Keratinocyte (primary cell): ENCODE data around the gene TOMM40.

Source experiments
- EZH2 ChIP-seq: IDR thresholded peaks from one replicate; pipeline ENCODE4 v1.6.1; 2012; ENCODE audit warnings: inconsistent platforms, mild to moderate bottlenecking, low read length, moderate library complexity
- TF ChIP-seq, protein P1 (sequence below), 3 experiments: IDR thresholded peaks in 1 of 3; conservative IDR thresholded peaks in 1 of 3; optimal IDR thresholded peaks in 1 of 3; 2 replicates in 2 of 3; 3 replicates in 1 of 3; pipeline versions ENCODE3 to v1.5.1; 2011; ENCODE audit warnings: low read length in 3 of 3, mild to moderate bottlenecking in 3 of 3, moderate library complexity in 2 of 3, control low read depth in 1 of 3, inconsistent platforms in 1 of 3; ENCODE audit not compliant: insufficient read depth in 2 of 3; ENCODE audit errors: extremely low read depth in 1 of 3

DNA sequence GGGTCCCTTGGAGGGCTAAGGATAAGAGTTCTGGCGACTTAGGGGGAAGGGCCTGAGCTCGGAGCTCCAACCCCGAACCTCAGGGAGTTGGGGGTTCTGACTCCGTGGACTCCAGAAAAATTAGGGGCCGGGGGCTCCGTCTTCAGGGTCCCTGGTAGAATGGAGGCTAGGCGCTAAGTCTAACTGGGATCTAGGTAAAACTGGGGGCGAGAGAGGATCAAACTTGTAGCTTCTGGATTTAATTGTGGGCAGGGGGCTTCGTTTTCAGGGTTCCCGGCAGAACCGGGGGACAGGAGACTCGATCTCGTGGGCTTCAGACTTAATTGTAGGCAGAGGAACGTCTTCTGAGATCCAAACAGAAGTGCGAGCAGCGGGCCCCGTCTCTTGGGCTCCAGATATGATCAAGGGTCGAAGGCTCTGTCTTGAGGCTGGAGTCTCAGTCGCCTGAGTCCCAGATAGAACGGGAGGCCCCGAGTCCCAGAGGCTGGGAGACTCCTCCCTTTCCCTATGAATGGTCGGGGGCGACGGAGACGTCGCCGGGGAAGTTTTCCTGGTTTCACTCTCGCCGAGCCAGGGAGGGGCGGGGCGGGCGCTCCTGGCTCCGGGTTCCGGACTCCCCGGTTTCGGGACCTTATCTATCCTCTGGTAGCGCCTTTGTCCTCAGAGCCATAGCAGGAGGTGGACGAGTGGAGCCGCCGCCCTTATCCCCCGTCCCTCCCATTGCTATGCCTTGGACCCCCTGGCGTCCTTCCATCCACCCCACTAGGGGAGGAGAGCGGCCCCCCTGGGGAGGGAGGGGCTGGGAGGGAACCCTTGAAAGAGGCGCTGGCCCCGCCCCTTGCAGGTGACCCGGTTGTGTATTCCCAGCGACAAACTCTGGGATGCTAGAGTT is 43.7 kb upstream of the TOMM40 start:
- TF ChIP-seq, protein P1, sequence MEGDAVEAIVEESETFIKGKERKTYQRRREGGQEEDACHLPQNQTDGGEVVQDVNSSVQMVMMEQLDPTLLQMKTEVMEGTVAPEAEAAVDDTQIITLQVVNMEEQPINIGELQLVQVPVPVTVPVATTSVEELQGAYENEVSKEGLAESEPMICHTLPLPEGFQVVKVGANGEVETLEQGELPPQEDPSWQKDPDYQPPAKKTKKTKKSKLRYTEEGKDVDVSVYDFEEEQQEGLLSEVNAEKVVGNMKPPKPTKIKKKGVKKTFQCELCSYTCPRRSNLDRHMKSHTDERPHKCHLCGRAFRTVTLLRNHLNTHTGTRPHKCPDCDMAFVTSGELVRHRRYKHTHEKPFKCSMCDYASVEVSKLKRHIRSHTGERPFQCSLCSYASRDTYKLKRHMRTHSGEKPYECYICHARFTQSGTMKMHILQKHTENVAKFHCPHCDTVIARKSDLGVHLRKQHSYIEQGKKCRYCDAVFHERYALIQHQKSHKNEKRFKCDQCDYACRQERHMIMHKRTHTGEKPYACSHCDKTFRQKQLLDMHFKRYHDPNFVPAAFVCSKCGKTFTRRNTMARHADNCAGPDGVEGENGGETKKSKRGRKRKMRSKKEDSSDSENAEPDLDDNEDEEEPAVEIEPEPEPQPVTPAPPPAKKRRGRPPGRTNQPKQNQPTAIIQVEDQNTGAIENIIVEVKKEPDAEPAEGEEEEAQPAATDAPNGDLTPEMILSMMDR (optimal IDR thresholded peaks at IDR 0.05 in 1 of 3, IDR thresholded peaks at IDR 0.05 in 1 of 3, conservative IDR thresholded peaks at IDR 0.05 in 1 of 3; ENCODE audit: extremely low read depth in 1 of 3, insufficient read depth in 2 of 3, low read length in 3 of 3): no peak
- TF ChIP-seq EZH2: no peak
